LNCAP (cell line): Measurements from ENCODE around the gene LUZP2.

Experiments
- TF ChIP-seq, protein P1 (sequence below): fragments of 450-650 bp; IDR thresholded peaks from 2 replicates; pipeline ENCODE4 v1.5.1; 2017; ENCODE audit warnings: mild to moderate bottlenecking

The LUZP2 gene

DNA sequence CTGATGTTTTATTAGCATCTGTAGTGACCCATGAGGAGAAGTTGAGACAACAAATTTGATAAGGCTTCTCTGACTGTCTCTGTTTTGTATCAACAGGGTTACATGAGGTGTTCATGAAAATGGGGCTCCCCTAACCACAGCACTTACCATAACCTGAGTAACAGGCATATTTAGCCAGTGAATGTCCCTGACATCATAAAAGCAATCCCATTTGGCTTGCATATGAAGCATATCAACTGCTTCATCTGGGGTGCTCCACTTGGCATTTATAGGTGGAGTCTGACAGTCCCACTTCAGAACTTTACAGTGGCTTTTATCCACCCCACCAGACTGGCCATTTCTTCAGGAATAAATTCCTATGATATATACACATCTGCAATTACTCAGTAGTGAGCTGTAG is 257.6 kb downstream of the LUZP2 start:
- TF ChIP-seq, protein P1, sequence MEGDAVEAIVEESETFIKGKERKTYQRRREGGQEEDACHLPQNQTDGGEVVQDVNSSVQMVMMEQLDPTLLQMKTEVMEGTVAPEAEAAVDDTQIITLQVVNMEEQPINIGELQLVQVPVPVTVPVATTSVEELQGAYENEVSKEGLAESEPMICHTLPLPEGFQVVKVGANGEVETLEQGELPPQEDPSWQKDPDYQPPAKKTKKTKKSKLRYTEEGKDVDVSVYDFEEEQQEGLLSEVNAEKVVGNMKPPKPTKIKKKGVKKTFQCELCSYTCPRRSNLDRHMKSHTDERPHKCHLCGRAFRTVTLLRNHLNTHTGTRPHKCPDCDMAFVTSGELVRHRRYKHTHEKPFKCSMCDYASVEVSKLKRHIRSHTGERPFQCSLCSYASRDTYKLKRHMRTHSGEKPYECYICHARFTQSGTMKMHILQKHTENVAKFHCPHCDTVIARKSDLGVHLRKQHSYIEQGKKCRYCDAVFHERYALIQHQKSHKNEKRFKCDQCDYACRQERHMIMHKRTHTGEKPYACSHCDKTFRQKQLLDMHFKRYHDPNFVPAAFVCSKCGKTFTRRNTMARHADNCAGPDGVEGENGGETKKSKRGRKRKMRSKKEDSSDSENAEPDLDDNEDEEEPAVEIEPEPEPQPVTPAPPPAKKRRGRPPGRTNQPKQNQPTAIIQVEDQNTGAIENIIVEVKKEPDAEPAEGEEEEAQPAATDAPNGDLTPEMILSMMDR: no peak

DNA sequence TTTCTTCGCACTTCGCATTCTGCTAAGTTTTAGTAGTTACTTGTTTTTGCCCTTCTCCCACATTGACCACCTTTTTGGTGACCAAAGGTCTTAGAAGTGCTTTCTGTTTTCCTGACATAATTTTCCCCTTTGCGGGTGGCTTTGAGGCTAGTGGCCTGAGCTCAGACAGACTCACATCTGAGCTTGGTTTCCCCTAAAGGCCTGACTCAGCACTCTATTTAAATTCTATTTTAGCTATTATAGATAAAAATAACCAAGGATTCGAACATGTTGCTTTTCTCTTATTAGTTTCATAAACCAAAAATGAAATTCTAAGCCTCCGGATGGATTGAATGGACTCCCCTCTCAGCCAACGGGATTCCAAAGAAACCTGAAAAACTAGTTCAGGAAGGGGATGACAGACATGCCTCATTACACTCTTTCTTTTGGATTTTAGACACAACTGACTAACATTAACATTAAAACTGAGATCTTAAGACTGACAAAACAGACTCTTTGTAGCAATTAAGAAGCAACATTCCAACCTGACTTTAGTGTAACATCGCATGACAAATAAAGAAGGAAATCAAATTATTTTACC is 258.5 kb downstream of the LUZP2 start:
- TF ChIP-seq, protein P1: no peak

DNA sequence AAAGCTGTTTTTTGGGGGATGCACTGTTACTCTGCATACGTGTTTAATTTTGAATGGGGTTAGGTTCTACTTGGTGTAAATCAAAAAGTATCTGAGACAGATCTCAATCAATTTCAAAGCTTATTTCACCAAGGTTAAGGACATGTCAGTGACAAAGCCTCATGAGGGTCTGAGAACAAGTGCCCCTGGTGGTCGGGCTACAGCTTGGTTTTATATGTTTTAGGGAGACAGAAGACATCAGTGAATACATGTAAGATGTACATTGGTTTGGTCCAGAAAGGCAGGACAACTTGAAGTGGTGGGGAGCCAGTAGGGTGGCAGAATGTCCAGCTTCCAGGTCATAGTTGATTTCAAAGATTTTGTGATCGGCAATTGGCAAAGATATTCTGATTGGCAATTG is 262.9 kb downstream of the LUZP2 start:
- TF ChIP-seq, protein P1: no peak

DNA sequence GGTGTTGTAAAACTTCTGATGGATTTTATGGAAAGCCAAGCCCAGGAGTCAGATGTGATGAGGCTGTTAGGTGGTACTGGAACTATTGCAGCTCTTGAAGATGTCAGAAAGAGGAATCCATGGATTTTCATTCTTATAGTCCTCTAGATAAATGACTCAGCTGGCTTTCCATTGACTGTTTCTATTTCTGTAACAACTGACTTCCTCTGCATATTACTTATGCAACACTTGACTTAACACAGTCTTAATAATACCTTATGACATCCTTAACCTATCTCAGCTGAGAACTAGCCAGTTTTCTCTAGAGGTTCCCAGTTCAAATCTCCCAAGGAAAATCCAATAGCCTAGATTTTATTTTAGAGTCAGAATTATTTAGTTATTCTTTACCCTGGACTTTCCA is 263.8 kb downstream of the LUZP2 start:
- TF ChIP-seq, protein P1: no peak

DNA sequence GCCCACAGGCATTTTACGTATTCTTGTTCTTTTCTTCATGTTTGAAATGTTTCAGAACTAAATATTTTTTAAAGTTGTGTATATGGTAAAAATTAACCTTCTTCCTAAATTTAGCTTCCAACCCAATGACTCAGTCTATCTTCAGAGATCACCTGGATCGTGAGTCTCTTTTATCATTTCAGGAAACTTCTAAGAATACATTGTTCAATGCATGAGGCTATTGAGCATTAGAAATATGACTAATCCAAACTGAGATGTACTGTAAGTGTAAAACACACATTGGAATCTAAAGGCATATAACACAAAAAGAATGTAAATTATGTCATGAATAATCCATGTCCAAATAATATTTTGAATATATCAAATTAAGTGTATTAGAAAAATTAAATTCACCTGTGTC is 265.2 kb downstream of the LUZP2 start:
- TF ChIP-seq, protein P1: no peak

DNA sequence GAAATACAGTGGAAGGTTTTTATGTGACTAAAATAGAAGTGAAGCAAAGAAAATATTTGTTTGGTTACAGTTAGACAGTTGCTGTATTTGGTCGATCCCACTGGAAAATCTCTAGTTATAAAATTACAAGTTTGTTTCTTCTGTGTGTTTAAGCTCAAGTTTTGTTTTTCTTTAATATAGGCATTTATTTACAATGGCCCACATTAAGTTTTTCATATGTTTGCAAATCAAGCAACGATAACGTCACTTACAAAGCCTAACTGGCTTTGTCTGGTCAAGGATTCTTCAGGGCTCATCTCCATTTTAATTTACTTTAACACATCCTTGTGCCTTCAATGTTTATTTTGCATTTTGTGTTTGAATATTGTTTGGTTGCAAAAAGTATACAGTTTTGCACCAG is 270.6 kb downstream of the LUZP2 start:
- TF ChIP-seq, protein P1: no peak

DNA sequence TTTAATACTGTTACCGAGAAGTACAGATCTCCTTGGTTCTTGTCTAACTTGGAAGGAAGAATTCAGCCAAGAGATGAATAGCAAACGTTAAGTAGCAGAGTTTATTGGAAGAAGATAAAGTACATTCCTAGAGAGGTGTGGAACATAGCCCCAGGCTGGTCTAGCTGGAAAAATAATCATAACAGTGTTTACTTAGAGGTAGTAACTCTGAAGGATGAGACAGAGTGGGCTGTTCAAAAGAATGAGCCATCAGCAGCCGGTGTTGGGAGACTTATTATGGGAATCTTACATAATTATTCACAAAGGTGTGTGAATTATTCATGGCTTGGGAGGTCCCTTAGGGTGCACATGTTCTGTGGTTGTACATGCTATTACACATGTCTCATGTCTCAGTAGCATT is 276.5 kb downstream of the LUZP2 start:
- TF ChIP-seq, protein P1: no peak

DNA sequence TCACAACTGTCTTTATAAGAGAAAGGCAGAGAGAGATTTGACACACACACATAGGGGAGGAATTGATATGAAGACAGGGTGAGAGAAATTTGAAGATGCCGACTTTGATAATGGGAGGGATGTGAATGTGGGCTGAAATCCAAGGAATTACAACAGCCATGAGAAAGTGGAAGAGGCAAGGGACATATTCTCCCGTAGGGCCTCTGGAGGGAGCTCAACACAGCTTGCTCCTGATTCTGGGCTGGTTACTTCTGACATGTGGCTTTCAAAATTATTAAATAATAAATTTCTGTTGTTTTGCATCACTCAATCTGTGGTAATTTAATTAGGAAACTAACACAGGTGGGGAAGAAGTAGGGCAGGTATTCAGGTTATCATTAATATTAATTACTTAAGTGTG is 282.9 kb downstream of the LUZP2 start:
- TF ChIP-seq, protein P1: peak; percentile 12; the same call in 1 of the 2 replicates
